EL (cell line): Measurements from ENCODE around the gene NQO1.
"Not testable (repeated sequence)": the region's sequence is repeated elsewhere in the genome, so short reads cannot be mapped to it uniquely, and the experiment has no call there.

Experiments
- DNase-seq: peaks from one replicate; pipeline ENCODE4 v3.0.0-alpha.2; 2016

Gene NQO1

GRCh38 chr16:69726313-69727060 is at the start of gene NQO1:
Gene NQO1 (minus strand): TSS chr16:69726560. CDS start chr16:69726439, 121 bp downstream.
- peak; percentile 99 for DNase-seq

- DNase-seq: no peak
Observed at GRCh38 chr16:69775563-69775962, 49.2 kb upstream of the NQO1 start.

- no peak for DNase-seq
Observed at GRCh38 chr16:69773260-69773947, 47.0 kb upstream of the NQO1 start.

GRCh38 chr16:69771651-69771967 is 45.2 kb upstream of the NQO1 start:
- no peak for DNase-seq

GRCh38 chr16:69769404-69769803 is 43.0 kb upstream of the NQO1 start:
- no peak for DNase-seq

- DNase-seq: no peak
Observed at GRCh38 chr16:69768666-69769065, 42.3 kb upstream of the NQO1 start.

- no peak for DNase-seq
Observed at GRCh38 chr16:69767459-69768229, 41.3 kb upstream of the NQO1 start.

- no peak for DNase-seq
Observed at GRCh38 chr16:69763599-69763942, 37.2 kb upstream of the NQO1 start.

GRCh38 chr16:69762814-69763598 is 36.6 kb upstream of the NQO1 start:
- DNase-seq: peak; percentile 32

GRCh38 chr16:69761983-69762813 is 35.8 kb upstream of the NQO1 start, which contains the start of gene WWP2:
Gene WWP2 (plus strand): TSS chr16:69762332. CDS start chr16:69787011, 24,679 bp downstream.
- peak; percentile 60 for DNase-seq

- not testable (repeated sequence) for DNase-seq
Observed at GRCh38 chr16:69757375-69757774, 31.0 kb upstream of the NQO1 start.

- no peak for DNase-seq
Observed at GRCh38 chr16:69756705-69757104, 30.3 kb upstream of the NQO1 start.

GRCh38 chr16:69754469-69755310 is 28.3 kb upstream of the NQO1 start, which contains the start of gene NOB1:
Gene NOB1 (minus strand): TSS chr16:69754926. CDS start chr16:69754910, 16 bp downstream.
- peak; percentile 95 for DNase-seq

GRCh38 chr16:69754143-69754468 is 27.7 kb upstream of the NQO1 start:
- no peak for DNase-seq

- DNase-seq: no peak
Observed at GRCh38 chr16:69748694-69749345, 22.5 kb upstream of the NQO1 start.

GRCh38 chr16:69747115-69747514 is 20.8 kb upstream of the NQO1 start:
- no peak for DNase-seq

- DNase-seq: no peak
Observed at GRCh38 chr16:69745959-69746358, 19.6 kb upstream of the NQO1 start.

- no peak for DNase-seq
Observed at GRCh38 chr16:69745232-69745612, 18.9 kb upstream of the NQO1 start.

- DNase-seq: no peak
Observed at GRCh38 chr16:69744363-69745231, 18.2 kb upstream of the NQO1 start.
